IPS DF 4.7 (cell line): ENCODE data around the gene BAG3.

ENCODE experiments used
- DNase-seq: peaks from one replicate; pipeline ENCODE4 v3.0.0-alpha.2; 2013; ENCODE audit warnings: low spot score; ENCODE audit errors: extremely low read depth

The BAG3 gene

GRCh38 chr10:119665901-119666708 is 14.9 kb downstream of the BAG3 start:
- DNase-seq: no peak

- DNase-seq: no peak
Measured at GRCh38 chr10:119666709-119667004, 15.5 kb downstream of the BAG3 start.

DNA sequence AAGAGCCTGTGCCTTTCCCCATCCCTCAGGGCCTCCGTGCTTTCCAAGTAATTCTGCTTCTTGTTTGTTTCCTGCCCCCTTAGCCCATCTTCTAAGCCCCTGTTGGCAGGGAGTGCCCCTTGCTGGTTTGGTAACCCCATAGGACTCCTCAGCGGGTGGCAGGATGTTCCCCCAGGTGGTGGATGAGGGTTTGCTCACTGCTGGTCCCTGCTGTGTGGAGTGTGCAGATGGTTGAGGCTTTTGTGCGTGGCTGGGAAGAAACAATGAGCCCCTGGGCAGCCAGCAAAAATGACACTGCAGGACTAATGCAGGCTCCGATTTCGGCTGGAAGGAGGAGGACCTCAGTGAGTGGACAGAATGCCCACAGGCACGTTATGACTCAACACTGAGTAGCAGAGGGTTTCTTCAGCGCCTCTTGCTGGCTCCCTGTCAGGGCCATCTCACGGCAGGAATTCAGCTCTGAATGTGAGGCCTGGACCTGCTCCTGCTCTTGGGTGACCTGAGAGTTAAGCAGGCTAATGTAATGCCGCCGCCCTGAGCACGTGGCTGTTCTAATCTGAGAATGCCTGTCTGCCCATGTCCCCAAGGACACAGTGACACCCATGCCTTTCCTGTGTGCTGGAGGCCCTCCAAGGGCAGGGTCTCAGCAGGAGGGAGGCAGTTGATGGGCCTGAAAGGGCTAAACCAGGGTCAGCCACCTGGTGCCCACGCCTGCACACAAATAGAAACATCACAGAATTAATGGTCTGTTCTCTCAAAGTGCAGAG is 16.6 kb downstream of the BAG3 start:
- no peak for DNase-seq

GRCh38 chr10:119668461-119668860 is 17.3 kb downstream of the BAG3 start:
- DNase-seq: no peak

GRCh38 chr10:119669331-119669730 is 18.2 kb downstream of the BAG3 start:
- DNase-seq: no peak

- no peak for DNase-seq
Measured at GRCh38 chr10:119669975-119670640, 18.9 kb downstream of the BAG3 start.

DNA sequence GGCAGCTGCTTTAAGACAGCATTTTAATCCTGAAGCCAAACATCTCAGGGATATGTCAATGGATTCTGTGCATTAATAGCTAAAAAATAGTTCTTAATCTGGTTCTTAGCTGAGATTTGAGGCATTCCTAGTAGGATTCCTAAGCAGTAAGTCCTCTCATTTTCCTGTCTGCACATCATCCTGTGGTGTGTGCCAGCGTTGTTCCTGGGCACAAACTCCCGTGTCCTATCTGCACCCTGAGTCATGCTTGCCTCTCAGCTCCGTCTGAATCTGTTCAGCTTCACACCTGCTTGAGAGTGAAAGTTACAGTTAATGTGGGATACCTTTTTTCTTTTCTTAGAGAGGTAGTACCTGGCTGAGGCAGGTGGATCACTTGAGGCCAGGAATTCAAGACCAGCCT is 19.5 kb downstream of the BAG3 start:
- DNase-seq: no peak

DNA sequence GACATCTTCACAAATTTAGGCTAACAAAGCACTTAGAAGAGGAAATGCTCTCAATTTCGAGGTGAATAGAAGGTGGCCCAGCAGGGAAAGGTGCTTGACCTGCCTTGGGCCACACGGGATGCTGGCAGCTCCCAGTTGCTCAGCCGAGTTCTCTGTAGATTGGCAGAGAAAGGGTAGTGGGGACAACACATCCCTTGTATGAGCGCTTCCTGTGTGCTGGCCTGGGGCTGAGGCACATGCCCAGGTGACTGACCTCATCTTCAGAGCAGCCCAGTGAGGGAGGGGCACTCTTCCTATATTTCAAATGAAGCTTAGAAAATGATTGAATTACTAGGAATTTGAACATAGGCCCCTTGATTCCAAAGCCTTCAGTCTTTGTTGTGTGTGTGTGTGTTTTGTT is 20.2 kb downstream of the BAG3 start:
- no peak for DNase-seq

GRCh38 chr10:119672291-119672690 is 21.1 kb downstream of the BAG3 start:
- DNase-seq: no peak

GRCh38 chr10:119673271-119673670 is 22.1 kb downstream of the BAG3 start:
- no peak for DNase-seq

GRCh38 chr10:119675483-119676170 is 24.4 kb downstream of the BAG3 start:
- no peak for DNase-seq

DNA sequence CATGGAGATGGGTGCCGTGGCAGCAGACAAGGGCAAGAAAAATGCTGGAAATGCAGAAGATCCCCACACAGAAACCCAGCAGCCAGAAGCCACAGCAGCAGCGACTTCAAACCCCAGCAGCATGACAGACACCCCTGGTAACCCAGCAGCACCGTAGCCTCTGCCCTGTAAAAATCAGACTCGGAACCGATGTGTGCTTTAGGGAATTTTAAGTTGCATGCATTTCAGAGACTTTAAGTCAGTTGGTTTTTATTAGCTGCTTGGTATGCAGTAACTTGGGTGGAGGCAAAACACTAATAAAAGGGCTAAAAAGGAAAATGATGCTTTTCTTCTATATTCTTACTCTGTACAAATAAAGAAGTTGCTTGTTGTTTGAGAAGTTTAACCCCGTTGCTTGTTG is 25.9 kb downstream of the BAG3 start:
- no peak for DNase-seq

DNA sequence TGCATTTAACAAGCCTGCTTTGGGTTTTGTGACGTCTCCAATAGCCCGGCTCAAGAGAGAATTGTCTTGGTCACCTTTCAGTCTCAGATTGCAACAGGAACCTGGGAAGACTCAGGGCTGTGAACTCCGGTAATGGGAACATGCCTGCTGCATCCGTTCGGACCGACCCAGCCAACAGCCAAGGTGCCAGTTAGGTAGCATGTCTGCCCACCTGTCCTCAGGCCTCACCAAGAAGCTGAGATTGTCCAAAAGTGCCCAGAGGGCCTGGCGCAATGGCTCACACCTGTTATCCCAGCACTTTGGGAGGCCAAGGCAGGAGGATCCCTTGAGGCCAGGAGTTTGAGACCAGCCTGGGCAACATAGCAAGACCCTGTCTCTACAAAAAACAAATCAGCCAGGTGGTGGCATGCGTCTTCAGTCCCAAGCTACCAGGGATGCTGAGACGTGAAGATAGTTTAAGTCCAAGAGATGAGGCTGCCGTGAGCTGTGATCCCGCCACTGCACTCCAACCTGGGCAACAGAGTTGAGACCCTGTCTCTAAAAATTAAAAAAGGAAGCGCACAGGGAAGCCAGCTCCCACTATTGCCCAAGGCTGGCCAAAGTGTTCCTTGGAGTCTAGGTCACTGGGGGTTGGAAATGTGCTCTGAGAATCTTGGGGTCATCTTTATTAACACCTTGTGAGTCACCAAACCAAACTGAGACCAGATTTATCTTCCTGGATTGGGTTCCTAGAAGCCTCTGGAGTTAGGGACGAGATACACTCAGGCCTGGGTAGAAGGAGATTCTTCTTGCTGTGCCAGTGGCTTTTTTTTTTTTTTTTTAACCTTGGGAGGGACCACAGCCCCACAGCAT is 26.9 kb downstream of the BAG3 start:
- no peak for DNase-seq

- no peak for DNase-seq
Measured at GRCh38 chr10:119679480-119679829, 28.3 kb downstream of the BAG3 start.

DNA sequence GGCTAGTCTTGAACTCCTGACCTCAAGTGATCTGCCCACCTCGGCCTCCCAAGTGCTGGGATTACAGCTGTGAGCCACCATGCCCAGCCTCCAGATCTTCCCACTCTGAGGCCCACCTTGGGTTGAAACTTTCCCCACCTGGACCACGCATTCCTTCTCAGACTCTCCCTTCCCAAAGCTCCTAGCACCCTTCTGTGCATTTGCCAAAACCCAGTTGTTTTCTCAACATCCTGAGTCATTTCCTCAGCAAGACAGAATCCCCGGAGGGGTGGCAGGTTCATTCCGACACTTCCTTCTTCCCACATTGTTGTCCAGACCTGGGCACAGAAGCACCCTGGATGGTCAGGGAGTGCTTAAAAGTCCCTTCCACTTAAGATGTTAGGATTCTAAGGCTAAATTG is 28.9 kb downstream of the BAG3 start:
- DNase-seq: no peak

DNA sequence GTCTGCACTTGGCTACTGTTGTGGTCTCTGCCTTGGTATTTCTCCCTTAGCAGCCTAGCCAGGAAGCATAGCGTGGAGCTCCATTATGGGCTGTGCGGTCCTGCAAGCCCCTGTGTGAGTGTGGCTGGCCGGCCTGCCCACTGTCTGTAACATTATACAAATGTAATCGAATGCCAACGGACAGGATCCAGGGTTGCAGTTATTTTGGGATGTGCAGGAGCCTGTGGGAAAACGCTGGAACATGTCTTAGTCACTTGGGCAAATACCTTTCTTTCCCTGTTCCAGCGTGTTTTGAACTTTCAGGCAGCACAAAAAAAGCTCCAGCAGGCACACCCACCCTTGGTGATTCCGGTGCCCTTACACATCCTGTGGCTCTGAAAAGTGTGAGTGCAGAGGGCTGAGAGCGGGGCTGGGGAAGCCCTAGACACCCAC is 29.5 kb downstream of the BAG3 start:
- no peak for DNase-seq

DNA sequence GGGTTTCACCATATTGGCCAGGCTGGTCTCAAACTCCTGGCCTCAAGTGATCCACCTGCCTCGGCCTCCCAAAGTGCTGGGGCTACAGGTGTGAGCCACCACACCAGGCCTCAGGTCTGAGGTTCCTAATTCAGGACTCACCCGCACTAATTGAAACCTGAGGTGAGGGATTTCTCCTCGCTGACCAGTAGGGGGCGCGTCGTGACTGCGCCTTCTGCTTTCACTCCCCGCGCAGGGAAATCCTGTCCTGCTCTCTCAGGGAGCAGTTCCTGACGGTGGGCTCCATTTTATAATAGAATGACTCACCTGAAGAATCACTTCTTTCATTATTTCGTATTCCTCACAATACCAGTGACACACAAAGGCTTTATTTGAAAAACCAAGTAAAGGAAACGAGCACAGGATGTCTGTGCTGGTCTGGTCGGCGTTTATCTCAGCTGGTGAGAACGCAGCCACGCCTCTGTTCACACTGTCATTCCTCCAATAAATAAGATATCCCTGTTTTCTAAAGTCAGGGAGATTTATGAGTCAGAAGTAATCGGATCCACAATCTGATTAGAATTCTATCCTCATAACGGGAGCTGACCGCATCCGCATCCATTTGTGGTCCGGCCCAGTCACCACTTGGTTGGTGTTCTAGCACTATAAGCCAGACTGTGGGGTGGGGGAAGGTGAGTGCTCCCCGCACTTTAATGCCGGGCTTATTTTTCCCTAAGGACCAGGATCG is 35.4 kb downstream of the BAG3 start:
- peak; percentile 71 for DNase-seq

- peak; percentile 99 for DNase-seq
Measured at GRCh38 chr10:119687192-119688032, 36.2 kb downstream of the BAG3 start.

GRCh38 chr10:119688033-119688508 is 36.9 kb downstream of the BAG3 start:
- DNase-seq: no peak
